ENCODE results near the gene STAB2.

STAB2 gene

DNA sequence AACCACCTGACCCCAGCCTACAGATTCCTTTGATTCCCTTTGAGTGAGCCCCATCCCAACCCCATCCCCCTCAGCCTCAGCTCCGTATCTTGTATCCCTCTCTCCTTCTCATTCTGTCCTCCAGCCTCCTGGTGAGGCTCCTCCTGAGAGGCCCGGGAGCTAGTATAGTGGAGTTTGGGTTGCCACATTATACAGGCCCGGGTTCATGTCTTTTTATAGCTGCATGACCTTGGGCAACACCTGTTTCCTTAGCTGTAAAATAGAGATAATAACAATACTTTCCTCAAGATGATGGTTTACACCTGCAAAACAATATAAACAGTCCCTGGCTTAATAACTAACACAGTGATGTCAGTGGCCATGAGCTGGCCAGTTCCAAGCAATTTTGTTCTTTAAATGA lies 89.8 kb downstream of the STAB2 start:
- H3K9me3 ChIP-seq (ENCODE audit: control insufficient read depth, insufficient read depth, low read length), result no peaks in the 10 kb centered on the region
- no peaks in the 10 kb centered on the region for H3F3A ChIP-seq (ENCODE audit: control insufficient read depth, insufficient read depth)
- no peaks in the 10 kb centered on the region for H3K9me2 ChIP-seq (replicated peaks; ENCODE audit: control insufficient read depth, low read length)
- H4K20me1 ChIP-seq (ENCODE audit: control insufficient read depth, insufficient read depth, low read depth, low read length), result no peaks in the 10 kb centered on the region
- no peaks in the 10 kb centered on the region for H3K79me2 ChIP-seq (ENCODE audit: control insufficient read depth, low read length)
- H3K4me2 ChIP-seq (ENCODE audit: low read length), result no peak overlapping the region
- no peaks in the 10 kb centered on the region for H3K4me1 ChIP-seq (ENCODE audit: control insufficient read depth, low read length)
- no peak overlapping the region for H3K4me3 ChIP-seq (ENCODE audit: low read length)
- no peaks in the 10 kb centered on the region for H3K36me3 ChIP-seq (ENCODE audit: control insufficient read depth, low read length)
- TF ChIP-seq EZH2phosphoT487 (IDR thresholded peaks at IDR 0.05; ENCODE audit: borderline replicate concordance, low read length), result no peak
- TF ChIP-seq, protein P1, sequence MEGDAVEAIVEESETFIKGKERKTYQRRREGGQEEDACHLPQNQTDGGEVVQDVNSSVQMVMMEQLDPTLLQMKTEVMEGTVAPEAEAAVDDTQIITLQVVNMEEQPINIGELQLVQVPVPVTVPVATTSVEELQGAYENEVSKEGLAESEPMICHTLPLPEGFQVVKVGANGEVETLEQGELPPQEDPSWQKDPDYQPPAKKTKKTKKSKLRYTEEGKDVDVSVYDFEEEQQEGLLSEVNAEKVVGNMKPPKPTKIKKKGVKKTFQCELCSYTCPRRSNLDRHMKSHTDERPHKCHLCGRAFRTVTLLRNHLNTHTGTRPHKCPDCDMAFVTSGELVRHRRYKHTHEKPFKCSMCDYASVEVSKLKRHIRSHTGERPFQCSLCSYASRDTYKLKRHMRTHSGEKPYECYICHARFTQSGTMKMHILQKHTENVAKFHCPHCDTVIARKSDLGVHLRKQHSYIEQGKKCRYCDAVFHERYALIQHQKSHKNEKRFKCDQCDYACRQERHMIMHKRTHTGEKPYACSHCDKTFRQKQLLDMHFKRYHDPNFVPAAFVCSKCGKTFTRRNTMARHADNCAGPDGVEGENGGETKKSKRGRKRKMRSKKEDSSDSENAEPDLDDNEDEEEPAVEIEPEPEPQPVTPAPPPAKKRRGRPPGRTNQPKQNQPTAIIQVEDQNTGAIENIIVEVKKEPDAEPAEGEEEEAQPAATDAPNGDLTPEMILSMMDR (IDR thresholded peaks at IDR 0.05; ENCODE audit: low read depth, low read length, poor library complexity, severe bottlenecking), result no peak
- no peaks in the 10 kb centered on the region for H3K27me3 ChIP-seq (ENCODE audit: control insufficient read depth, low read length)
- no peak overlapping the region for H3K27ac ChIP-seq (ENCODE audit: low read depth, low read length)

GRCh38 chr12:103677341-103677740 lies 90.3 kb downstream of the STAB2 start:
- no peaks in the 10 kb centered on the region for H3K27me3 ChIP-seq (ENCODE audit: control insufficient read depth, low read length)
- no peak overlapping the region for H3K4me3 ChIP-seq (ENCODE audit: low read length)
- TF ChIP-seq EZH2phosphoT487 (IDR thresholded peaks at IDR 0.05; ENCODE audit: borderline replicate concordance, low read length), result no peak
- TF ChIP-seq, protein P1 (IDR thresholded peaks at IDR 0.05; ENCODE audit: low read depth, low read length, poor library complexity, severe bottlenecking), result no peak
- no peaks in the 10 kb centered on the region for H3K4me1 ChIP-seq (ENCODE audit: control insufficient read depth, low read length)
- H4K20me1 ChIP-seq (ENCODE audit: control insufficient read depth, insufficient read depth, low read depth, low read length), result no peaks in the 10 kb centered on the region
- no peaks in the 10 kb centered on the region for H3K9me3 ChIP-seq (ENCODE audit: control insufficient read depth, insufficient read depth, low read length)
- no peaks in the 10 kb centered on the region for H3K36me3 ChIP-seq (ENCODE audit: control insufficient read depth, low read length)
- no peaks in the 10 kb centered on the region for H3K9me2 ChIP-seq (replicated peaks; ENCODE audit: control insufficient read depth, low read length)
- no peaks in the 10 kb centered on the region for H3F3A ChIP-seq (ENCODE audit: control insufficient read depth, insufficient read depth)
- H3K79me2 ChIP-seq (ENCODE audit: control insufficient read depth, low read length), result no peaks in the 10 kb centered on the region
- no peak overlapping the region for H3K4me2 ChIP-seq (ENCODE audit: low read length)
- H3K27ac ChIP-seq (ENCODE audit: low read depth, low read length), result no peak overlapping the region

GRCh38 chr12:103677905-103678304 lies 90.8 kb downstream of the STAB2 start:
- Histone ChIP-seq H3K36me3 (ENCODE audit: control insufficient read depth, low read length) (no peaks in the 10 kb centered on the region), H3K9me3 (ENCODE audit: control insufficient read depth, insufficient read depth, low read length) (no peaks in the 10 kb centered on the region), H3K9me2 (replicated peaks; ENCODE audit: control insufficient read depth, low read length) (no peaks in the 10 kb centered on the region), H3K4me2 (ENCODE audit: low read length) (no peak overlapping the region), H3K4me1 (ENCODE audit: control insufficient read depth, low read length) (no peaks in the 10 kb centered on the region), H3K27ac (ENCODE audit: low read depth, low read length) (no peak overlapping the region), H3K4me3 (ENCODE audit: low read length) (no peak overlapping the region), H3K79me2 (ENCODE audit: control insufficient read depth, low read length) (no peaks in the 10 kb centered on the region), H4K20me1 (ENCODE audit: control insufficient read depth, insufficient read depth, low read depth, low read length) (no peaks in the 10 kb centered on the region), H3K27me3 (ENCODE audit: control insufficient read depth, low read length) (no peaks in the 10 kb centered on the region), H3F3A (ENCODE audit: control insufficient read depth, insufficient read depth) (no peaks in the 10 kb centered on the region)
- TF ChIP-seq EZH2phosphoT487 (IDR thresholded peaks at IDR 0.05; ENCODE audit: borderline replicate concordance, low read length), result no peak
- TF ChIP-seq, protein P1 (IDR thresholded peaks at IDR 0.05; ENCODE audit: low read depth, low read length, poor library complexity, severe bottlenecking), result no peak

Data from DOHH2 (cell line).